Stimulated activated CD4-positive, alpha-beta T cell treated with anti-CD3 and anti-CD28 coated beads, Interleukin-2, amount 100 ng/mL, for 24 hours (primary cell): ENCODE data around the gene ACYP1.

Experiments
- DNase-seq, 2 donors: peaks; one replicate each; pipeline ENCODE4 v3.0.0-alpha.2; 2020

Gene ACYP1

GRCh38 chr14:75030147-75030546 lies 33.7 kb downstream of the ACYP1 start:
- DNase-seq: no peak

GRCh38 chr14:75025876-75026275 lies 37.9 kb downstream of the ACYP1 start:
- DNase-seq: no peak

GRCh38 chr14:75025082-75025481 lies 38.7 kb downstream of the ACYP1 start:
- DNase-seq: no peak

GRCh38 chr14:75023108-75023507 lies 40.7 kb downstream of the ACYP1 start:
- DNase-seq: no peak

- peak in 1 of 2 donors; percentile 11 for DNase-seq
Observed at GRCh38 chr14:75022655-75023054, 41.2 kb downstream of the ACYP1 start.

- DNase-seq: no peak
Observed at GRCh38 chr14:75018694-75019093, 45.1 kb downstream of the ACYP1 start.

- DNase-seq: no peak
Observed at GRCh38 chr14:75016815-75017214, 47.0 kb downstream of the ACYP1 start.

- DNase-seq: no peak
Observed at GRCh38 chr14:75015496-75015895, 48.3 kb downstream of the ACYP1 start.

GRCh38 chr14:75013290-75013689 lies 50.5 kb downstream of the ACYP1 start:
- DNase-seq: no peak

- DNase-seq: peak in 1 of 2 donors; percentile 9
Observed at GRCh38 chr14:75011356-75011994, 52.3 kb downstream of the ACYP1 start.

GRCh38 chr14:75010472-75011093 lies 53.2 kb downstream of the ACYP1 start:
- no peak for DNase-seq

- DNase-seq: no peak
Observed at GRCh38 chr14:75009176-75009575, 54.6 kb downstream of the ACYP1 start.

GRCh38 chr14:75005357-75005756 lies 58.5 kb downstream of the ACYP1 start:
- DNase-seq: no peak

GRCh38 chr14:75003250-75004027 lies 60.4 kb downstream of the ACYP1 start:
- no peak for DNase-seq
